MM.1S (cell line): ENCODE results near the gene DENND1A.

Experiments
- DNase-seq: peaks from one replicate; pipeline ENCODE4 v3.0.0-alpha.2; 2015
- H2AFZ ChIP-seq: fragments of 300-600 bp; sonication (generic); 2 replicates; pipeline ENCODE4 v1.6.0; 2016; ENCODE audit warnings: antibody characterized with exemption, low read length
- H3F3A ChIP-seq: fragments of 300-600 bp; sonication (generic); 2 replicates; pipeline ENCODE4 v1.6.1; 2016; ENCODE audit warnings: mild to moderate bottlenecking, antibody characterized with exemption, low read length, moderate library complexity, mixed read lengths; ENCODE audit not compliant: insufficient read depth
- H3K27ac ChIP-seq: fragments of 300-600 bp; sonication (generic); 2 replicates; pipeline ENCODE4 v1.5.1; 2016; ENCODE audit warnings: mild to moderate bottlenecking, low read length
- H3K27me3 ChIP-seq: fragments of 300-600 bp; sonication (generic); replicated peaks from 2 replicates; pipeline ENCODE4 v1.6.0; 2016; ENCODE audit warnings: low read length; ENCODE audit not compliant: insufficient read depth
- H3K36me3 ChIP-seq: fragments of 300-600 bp; sonication (generic); replicated peaks from 2 replicates; pipeline ENCODE4 v1.6.1; 2016; ENCODE audit warnings: mild to moderate bottlenecking, low read length, mixed read lengths; ENCODE audit not compliant: insufficient read depth
- H3K4me1 ChIP-seq: fragments of 300-600 bp; sonication (generic); 2 replicates; pipeline ENCODE4 v1.6.1; 2016; ENCODE audit warnings: low read length, mixed read lengths
- H3K4me2 ChIP-seq: fragments of 300-600 bp; sonication (generic); 2 replicates; pipeline ENCODE4 v1.6.0; 2016; ENCODE audit warnings: low read depth, low read length
- H3K4me3 ChIP-seq: fragments of 300-600 bp; sonication (generic); 2 replicates; pipeline ENCODE4 v1.5.1; 2016; ENCODE audit warnings: low read length, mixed read lengths
- H3K79me2 ChIP-seq: fragments of 300-600 bp; sonication (generic); 2 replicates; pipeline ENCODE4 v1.6.1; 2016; ENCODE audit warnings: mixed run types, low read length, mixed read lengths
- H3K9ac ChIP-seq: fragments of 300-600 bp; sonication (generic); 2 replicates; pipeline ENCODE4 v1.6.1; 2016; ENCODE audit warnings: low read length, mixed read lengths
- H3K9me2 ChIP-seq: fragments of 300-600 bp; sonication (generic); replicated peaks from 2 replicates; pipeline ENCODE4 v1.6.1; 2016; ENCODE audit warnings: mild to moderate bottlenecking, low read length, mixed read lengths; ENCODE audit not compliant: insufficient read depth
- H3K9me3 ChIP-seq: fragments of 300-600 bp; sonication (generic); replicated peaks from 2 replicates; pipeline ENCODE4 v1.6.1; 2016; ENCODE audit warnings: mild to moderate bottlenecking, low read length, mixed read lengths; ENCODE audit not compliant: insufficient read depth
- H4K20me1 ChIP-seq: fragments of 300-600 bp; sonication (generic); 2 replicates; pipeline ENCODE4 v1.6.1; 2016; ENCODE audit warnings: mild to moderate bottlenecking, low read length, moderate library complexity, mixed read lengths; ENCODE audit not compliant: insufficient read depth
- CTCF ChIP-seq: fragments of 300-600 bp; sonication (generic); IDR thresholded peaks from 2 replicates; pipeline ENCODE4 v1.5.1; 2016; ENCODE audit warnings: antibody characterized with exemption, low read length, mixed read lengths
- EZH2 ChIP-seq: fragments of 300-600 bp; sonication (generic); optimal IDR thresholded peaks from 2 replicates; pipeline ENCODE3; 2017; ENCODE audit warnings: low read depth, mild to moderate bottlenecking, antibody characterized with exemption, low read length, mixed read lengths
- EZH2phosphoT487 ChIP-seq: fragments of 300-600 bp; sonication (generic); IDR thresholded peaks from 2 replicates; pipeline ENCODE4 v1.6.1; 2018; ENCODE audit warnings: antibody characterized with exemption, low read length

DENND1A gene

GRCh38 chr9:123967323-123967722, 37.4 kb upstream of the DENND1A start:
- H3K27me3 ChIP-seq, result no peaks in the 10 kb centered on the region
- TF ChIP-seq EZH2 (no peak), EZH2phosphoT487 (no peak), CTCF (no peak)
- DNase-seq, result no peak
- no peaks in the 10 kb centered on the region for H3F3A ChIP-seq
- H3K27ac ChIP-seq, result no peak overlapping the region
- no peaks in the 10 kb centered on the region for H3K4me1 ChIP-seq
- H3K9ac ChIP-seq, result no peak overlapping the region
- no peak overlapping the region for H3K4me2 ChIP-seq
- H3K9me3 ChIP-seq, result no peaks in the 10 kb centered on the region
- no peak overlapping the region for H2AFZ ChIP-seq
- H3K4me3 ChIP-seq, result no peak overlapping the region
- no peaks in the 10 kb centered on the region for H4K20me1 ChIP-seq
- no peaks in the 10 kb centered on the region for H3K79me2 ChIP-seq
- no peaks in the 10 kb centered on the region for H3K36me3 ChIP-seq
- H3K9me2 ChIP-seq, result no peaks in the 10 kb centered on the region

DNA sequence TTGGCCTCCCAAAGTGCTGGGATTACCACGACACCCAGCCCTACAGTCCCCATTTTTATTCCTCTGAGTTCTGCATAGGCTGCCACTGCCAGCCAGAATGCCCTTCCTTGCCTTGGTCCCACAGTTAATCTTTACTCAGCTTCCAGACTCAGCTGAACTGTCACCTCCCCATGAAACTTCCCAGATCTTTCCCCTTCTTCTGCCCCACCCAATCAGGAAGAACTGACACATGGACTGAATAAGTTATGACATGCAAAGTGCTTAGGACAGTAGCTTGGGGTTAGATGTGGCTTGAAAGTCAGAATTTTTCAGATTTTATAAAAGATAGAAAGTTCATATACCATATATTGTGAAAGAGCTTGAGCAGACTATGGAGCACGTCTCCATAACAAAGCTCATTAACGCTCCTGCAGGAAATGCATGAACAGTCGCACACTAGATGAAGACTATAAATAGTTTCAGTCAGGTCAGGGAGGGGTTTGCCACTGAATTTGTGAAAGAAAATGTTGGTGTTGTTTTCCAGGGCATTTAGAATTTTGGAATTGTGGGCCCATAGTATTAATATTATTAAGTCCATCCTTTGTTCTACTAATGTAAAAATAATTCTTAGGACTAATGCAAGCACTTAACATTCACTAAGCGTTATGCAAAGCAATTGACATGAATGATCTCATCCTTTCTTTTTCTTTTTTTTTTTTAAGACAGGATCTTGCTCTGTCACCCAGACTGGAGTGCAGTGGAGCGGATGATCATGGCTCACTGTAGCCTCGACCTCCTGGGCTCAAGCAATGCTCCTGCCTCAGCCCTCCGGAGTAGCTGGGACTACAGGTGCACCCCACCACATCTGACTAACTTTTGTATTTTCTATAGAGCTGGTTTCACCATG, 36.1 kb upstream of the DENND1A start:
- Histone ChIP-seq H3K36me3 (no peaks in the 10 kb centered on the region), H3K27ac (no peak overlapping the region), H3K79me2 (no peaks in the 10 kb centered on the region), H3K4me1 (no peaks in the 10 kb centered on the region), H3K4me2 (no peak overlapping the region), H3K4me3 (no peak overlapping the region), H3K27me3 (no peaks in the 10 kb centered on the region), H3K9me3 (no peaks in the 10 kb centered on the region), H2AFZ (no peak overlapping the region), H3K9me2 (no peaks in the 10 kb centered on the region), H3K9ac (no peak overlapping the region), H3F3A (no peaks in the 10 kb centered on the region), H4K20me1 (no peaks in the 10 kb centered on the region)
- no peak for DNase-seq
- no peak for TF ChIP-seq CTCF
- no peak for TF ChIP-seq EZH2
- no peak for TF ChIP-seq EZH2phosphoT487

DNA sequence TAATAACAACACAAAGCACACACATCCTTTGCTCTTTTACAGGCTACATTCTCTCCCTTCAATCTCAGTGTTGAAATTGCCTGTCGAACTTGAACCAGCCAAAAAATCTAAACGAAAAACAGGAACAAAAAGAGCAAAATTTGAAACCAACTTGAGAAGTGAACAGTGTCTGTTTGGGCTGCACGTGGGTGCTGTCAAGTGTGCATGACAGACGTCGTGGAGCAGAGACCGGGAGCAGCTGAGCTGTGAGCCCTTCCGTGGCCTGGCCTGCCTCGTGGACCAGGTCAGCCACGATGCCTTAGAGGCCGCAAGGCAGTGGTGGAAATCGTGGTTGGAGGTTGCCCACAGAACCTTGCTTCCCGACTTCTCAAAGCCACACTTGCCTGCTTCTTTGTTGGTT, 34.8 kb upstream of the DENND1A start:
- TF ChIP-seq CTCF, result no peak
- no peak for TF ChIP-seq EZH2phosphoT487
- TF ChIP-seq EZH2, result no peak
- no peak overlapping the region for H3K4me3 ChIP-seq
- H4K20me1 ChIP-seq, result no peaks in the 10 kb centered on the region
- H3F3A ChIP-seq, result no peaks in the 10 kb centered on the region
- no peaks in the 10 kb centered on the region for H3K4me1 ChIP-seq
- no peak overlapping the region for H3K27ac ChIP-seq
- no peaks in the 10 kb centered on the region for H3K27me3 ChIP-seq
- H3K79me2 ChIP-seq, result no peaks in the 10 kb centered on the region
- H3K4me2 ChIP-seq, result no peak overlapping the region
- H3K9me3 ChIP-seq, result no peaks in the 10 kb centered on the region
- H3K9ac ChIP-seq, result no peak overlapping the region
- no peak for DNase-seq
- H3K36me3 ChIP-seq, result no peaks in the 10 kb centered on the region
- H2AFZ ChIP-seq, result no peak overlapping the region
- no peaks in the 10 kb centered on the region for H3K9me2 ChIP-seq
